Activated gamma-delta T cell treated with Interleukin-2 at 50 U/mL for 16 hours (primary cell): ENCODE data around the gene GLUL.

ENCODE experiments used
- DNase-seq: peaks from one replicate; pipeline ENCODE4 v3.0.0-alpha.2; 2020

GLUL gene

GRCh38 chr1:182391362-182392049, at the start of gene GLUL:
Gene GLUL, minus strand, starts transcription at chr1:182391790. Its CDS starts 3,053 bp downstream, at chr1:182388737.
- peak; percentile 49 for DNase-seq

GRCh38 chr1:182438326-182438725, 46.7 kb upstream of the GLUL start:
- no peak for DNase-seq

DNA sequence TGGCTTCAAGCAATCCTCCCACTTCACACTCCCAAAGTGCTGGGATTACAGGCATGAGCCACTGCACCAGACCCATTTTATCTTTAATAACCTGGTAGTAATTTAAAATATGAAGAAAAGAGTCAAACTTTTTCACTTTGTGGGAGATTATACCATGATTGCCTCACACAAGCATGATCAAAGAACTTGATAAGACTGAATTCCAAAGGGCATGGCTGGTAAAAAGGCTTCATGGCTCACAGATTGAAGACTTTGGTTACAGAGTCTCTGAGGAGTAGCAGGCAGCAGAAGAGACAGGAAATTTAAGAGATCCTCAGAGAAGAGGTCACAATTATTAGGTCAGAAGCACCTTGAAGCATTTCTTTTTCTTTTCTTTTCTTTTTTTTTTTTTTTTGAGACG, 42.0 kb upstream of the GLUL start:
- no peak for DNase-seq

DNA sequence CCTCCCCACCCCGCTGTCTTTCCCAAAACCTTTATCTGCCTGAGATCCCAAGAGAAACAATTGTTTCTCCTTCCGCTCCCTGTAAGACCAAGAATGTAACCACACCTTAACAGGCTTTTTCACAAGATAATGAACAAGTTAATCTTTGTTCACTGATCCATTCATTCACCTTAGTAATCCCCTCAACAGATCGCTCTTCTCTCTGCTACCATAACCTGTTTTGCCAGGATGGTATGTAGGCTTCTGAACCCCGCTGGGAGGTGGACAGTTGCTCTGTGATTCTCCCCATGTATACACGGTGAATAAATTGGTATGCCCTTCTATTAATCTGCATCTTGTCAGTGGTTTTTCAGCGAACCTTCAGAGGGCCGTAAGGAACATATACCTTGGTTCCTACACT, 39.7 kb upstream of the GLUL start:
- no peak for DNase-seq

- DNase-seq, result peak; percentile 36
These were observed 38.9 kb upstream of the GLUL start for GRCh38 chr1:182430263-182431068.

- DNase-seq, result no peak
These were observed 36.5 kb upstream of the GLUL start for GRCh38 chr1:182428043-182428442.

GRCh38 chr1:182426442-182427430, 35.1 kb upstream of the GLUL start:
- no peak for DNase-seq

DNA sequence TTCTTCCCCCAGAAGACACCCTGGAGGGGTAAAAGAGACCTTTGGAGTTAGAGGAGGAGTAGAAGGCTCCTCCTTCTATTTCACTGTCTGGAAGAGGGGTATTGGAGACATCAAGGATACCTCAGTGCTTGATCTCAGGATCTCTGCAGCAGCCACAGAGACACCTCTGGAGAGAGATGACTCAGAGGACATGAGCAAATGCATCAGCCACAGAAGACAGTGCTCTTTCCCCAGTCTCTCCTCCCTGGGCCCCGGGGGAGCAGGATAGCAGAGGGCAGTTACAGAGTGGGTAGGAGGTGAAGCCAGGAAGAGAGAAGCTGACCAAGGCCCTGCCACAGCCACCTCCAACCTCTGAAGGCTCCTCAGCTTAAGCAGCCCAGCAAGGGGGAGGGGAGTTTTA, 24.2 kb upstream of the GLUL start:
- DNase-seq, result no peak

DNA sequence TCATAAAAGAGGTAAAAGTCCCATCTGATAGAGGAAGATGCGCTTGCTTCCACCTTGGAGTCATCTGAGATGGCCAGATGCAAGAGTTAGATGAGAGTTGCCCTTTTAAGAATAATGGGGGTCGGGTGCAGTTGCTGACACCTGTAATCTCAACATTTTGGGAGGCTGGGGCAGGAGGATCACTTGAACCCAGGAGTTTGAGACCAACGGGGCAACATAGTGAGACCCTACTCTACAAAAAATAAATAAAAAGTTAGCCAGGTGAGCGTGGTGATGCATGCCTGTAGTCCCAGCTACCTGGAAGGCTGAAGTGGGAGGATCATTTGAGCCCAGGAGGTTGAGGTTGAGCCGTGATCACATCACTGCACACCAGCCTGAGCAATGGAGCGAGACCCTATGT, 22.4 kb upstream of the GLUL start:
- no peak for DNase-seq

DNA sequence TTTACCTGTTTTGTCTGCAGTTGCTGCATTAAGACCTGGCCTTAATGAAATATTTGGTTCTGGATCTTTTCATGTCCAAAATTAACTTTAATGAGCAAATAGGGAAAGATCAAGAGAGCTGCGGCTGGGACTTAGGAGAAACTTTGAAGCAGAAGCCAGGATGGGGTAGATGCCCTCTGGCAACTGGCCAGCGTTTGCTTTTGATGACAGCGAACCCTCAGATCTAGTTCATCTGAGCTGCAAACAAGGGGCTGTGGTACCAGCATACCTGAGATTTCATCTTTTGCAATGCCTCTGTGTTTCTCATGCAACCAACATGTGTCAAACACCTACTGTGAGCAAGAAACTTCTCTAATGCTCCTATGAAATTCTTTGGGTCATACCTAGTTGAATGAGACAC, 21.9 kb upstream of the GLUL start:
- DNase-seq, result no peak

GRCh38 chr1:182410620-182411273, 19.2 kb upstream of the GLUL start:
- no peak for DNase-seq

GRCh38 chr1:182410138-182410537, 18.5 kb upstream of the GLUL start:
- no peak for DNase-seq

DNA sequence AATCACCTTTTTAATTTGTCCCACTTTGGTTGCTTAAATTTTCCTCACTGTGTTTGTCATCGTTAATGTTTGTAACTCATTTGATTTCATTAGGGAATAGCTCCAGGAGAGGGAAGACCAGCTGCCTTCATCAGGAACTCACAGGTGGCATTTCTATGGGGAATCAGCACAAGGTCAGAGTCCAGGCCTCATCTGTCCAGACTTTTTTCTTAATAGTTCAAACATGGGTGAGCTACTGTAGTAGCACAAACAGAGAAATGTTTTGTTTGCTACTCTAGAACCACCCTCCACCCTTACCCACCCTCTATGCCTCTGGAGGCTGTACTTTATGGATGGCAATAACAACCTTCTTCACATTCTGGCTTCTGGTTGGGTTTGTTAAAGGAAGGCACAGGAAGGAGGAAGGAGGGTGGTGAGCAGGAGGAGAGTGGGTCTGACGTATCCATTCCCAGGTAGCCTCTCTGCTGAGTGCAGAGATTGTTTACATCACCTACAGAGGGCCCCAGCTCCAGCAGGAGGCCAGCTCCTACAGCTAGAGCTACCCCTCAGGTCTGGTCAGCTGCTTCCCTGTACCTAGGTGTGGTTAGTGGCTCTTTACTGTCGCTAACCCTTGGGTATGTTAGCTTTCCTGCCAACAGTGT, 17.0 kb upstream of the GLUL start:
- no peak for DNase-seq

GRCh38 chr1:182407724-182408123, 16.1 kb upstream of the GLUL start:
- DNase-seq, result no peak

- no peak for DNase-seq
These were observed 14.4 kb upstream of the GLUL start for GRCh38 chr1:182406012-182406411.

- DNase-seq, result no peak
These were observed 14.0 kb upstream of the GLUL start for GRCh38 chr1:182405578-182405977.

- no peak for DNase-seq
These were observed 13.2 kb upstream of the GLUL start for GRCh38 chr1:182404781-182405180.

DNA sequence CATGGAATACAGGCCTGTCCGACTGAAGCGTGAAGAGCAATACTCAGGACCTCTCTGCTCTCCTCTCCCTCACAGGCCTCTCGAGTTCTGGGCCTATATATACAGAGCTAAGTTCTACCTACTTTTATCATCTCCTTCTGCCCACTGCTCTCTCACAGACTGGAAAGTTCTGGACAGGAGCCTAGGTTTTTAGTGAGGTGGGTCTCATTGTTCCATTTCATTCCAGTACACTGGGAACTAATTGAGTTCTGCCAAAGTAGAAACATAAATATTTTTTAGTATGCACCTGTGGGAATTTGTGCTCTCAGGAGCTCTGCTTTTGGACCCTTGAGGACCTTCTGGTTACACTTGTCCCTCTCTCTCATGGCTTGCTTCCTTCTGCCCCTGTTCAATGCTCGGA, 9.0 kb upstream of the GLUL start, which contains the start of gene TEDDM1:
TEDDM1 (minus strand) TSS at position 101 of the 400 bp plus-strand sequence. CDS start 182 bp downstream, outside the sequence.
- DNase-seq, result no peak

GRCh38 chr1:182397653-182398393, 6.2 kb upstream of the GLUL start:
- no peak for DNase-seq

DNA sequence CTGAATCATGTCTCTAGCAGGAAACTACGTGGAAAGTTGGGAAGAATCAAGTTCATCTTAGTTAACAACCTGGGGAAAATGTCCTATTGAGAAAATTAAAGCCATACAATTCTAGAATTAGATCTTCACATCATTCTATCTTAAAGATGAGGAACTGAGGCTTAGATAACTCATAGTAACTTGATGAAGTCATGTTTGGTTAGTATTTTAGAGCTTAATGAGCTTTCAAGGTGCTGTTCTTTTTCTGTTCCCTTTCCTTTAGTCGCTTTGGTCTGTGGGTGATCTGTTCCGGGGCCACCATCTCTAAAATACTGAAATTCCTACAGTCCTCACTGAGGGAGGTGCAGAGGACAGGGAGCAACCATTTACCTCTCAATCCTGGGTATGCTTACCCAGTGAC, 4.3 kb upstream of the GLUL start:
- DNase-seq, result no peak

DNA sequence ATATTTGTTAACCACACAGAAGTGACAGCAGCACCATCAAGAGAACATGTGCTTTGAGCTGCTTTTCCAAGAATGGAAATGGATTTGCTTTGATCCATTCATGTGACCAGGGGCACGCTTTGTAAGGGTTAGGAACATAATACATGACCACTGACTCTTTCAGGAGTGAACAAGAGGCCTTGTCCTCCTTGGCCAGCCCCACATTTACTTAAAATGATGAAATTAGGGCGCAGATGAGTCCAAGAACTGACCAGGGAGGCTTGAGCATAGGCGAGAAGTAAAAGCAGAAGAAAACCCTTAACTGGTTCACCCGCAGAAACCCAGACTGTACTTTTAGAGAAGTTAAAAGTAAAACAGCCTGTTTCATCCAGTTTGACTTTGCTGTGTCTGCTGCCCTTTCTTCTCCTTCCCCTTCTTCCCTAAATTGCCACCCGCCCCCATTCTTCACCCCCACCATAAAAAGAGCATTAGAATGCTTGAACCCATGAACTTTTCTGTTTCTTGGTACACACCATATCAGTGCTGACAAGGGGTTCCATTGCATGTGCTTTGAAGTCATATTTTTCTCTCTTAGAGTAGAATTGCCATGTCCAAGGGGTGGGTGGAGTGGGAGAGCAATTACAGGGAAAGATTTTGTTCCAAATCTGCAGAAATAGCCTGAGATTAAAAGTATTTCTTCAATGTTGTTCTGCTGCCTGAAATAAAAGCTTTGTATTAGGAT, 2.6 kb upstream of the GLUL start:
- DNase-seq, result no peak
